H1 (cell line): ENCODE data around the gene ANKFN1. TPM values are rescaled to one million over a fixed set of nuclear protein-coding genes. Genes with fewer than 3 reads are reported as not detected.

Source experiments
- CTCF ChIA-PET: fragments of 300-600 bp; sonication (Branson Sonifier 250); formaldehyde crosslinking; loops from one replicate; lab custom pipeline; 2021; ENCODE audit not compliant: partially characterized antibody; lab: Charles Lee
- POLR2A ChIA-PET: fragments of 300-600 bp; sonication (Branson Sonifier 250); formaldehyde crosslinking; loops from one replicate; lab custom pipeline; 2021; ENCODE audit warnings: inconsistent platforms; ENCODE audit not compliant: partially characterized antibody; lab: Charles Lee
- DNase-seq, 2 experiments: peaks; one replicate each; pipeline versions ENCODE4 v3.0.0 to v3.0.0-alpha.2; 2010 to 2022; ENCODE audit warnings: low spot score in 2 of 2, low read depth in 1 of 2, mixed read lengths in 1 of 2
- FAIRE-seq: peaks from 2 replicates; lab custom pipeline; 2011; peaks lifted over from hg19 to GRCh38; lab: Jason Lieb, UNC
- H2AFZ ChIP-seq: 2 replicates; pipeline ENCODE4 v1.8.1; 2012; ENCODE audit warnings: low read length, inconsistent platforms
- H2AK5ac ChIP-seq: 2 replicates; pipeline ENCODE4 v1.6.1; 2013; ENCODE audit warnings: low read depth, low read length
- H2BK120ac ChIP-seq: replicated peaks from 2 replicates; pipeline ENCODE3; 2013; ENCODE audit warnings: low read depth, low read length, inconsistent platforms
- H2BK12ac ChIP-seq: 2 replicates; pipeline ENCODE4 v1.6.1; 2013; ENCODE audit warnings: low read depth, low read length
- H2BK15ac ChIP-seq: 2 replicates; pipeline ENCODE4 v1.6.1; 2013; ENCODE audit warnings: low read length
- H2BK20ac ChIP-seq: 2 replicates; pipeline ENCODE4 v1.6.1; 2013; ENCODE audit warnings: low read length
- H2BK5ac ChIP-seq: 2 replicates; pipeline ENCODE4 v1.6.1; 2013; ENCODE audit warnings: low read depth, low read length
- H3K14ac ChIP-seq: 2 replicates; pipeline ENCODE4 v1.6.1; 2013; ENCODE audit warnings: inconsistent platforms; ENCODE audit not compliant: insufficient read length
- H3K18ac ChIP-seq: 2 replicates; pipeline ENCODE4 v1.6.1; 2013; ENCODE audit warnings: low read length; ENCODE audit errors: extremely low read depth
- H3K23ac ChIP-seq: 2 replicates; pipeline ENCODE4 v1.6.1; 2013; ENCODE audit warnings: inconsistent platforms; ENCODE audit not compliant: insufficient read length
- H3K23me2 ChIP-seq: 2 replicates; pipeline ENCODE4 v1.6.1; 2013; ENCODE audit warnings: low read depth, low read length
- H3K27ac ChIP-seq: 2 replicates; pipeline ENCODE4 v1.6.1; 2011; ENCODE audit warnings: low read depth, low read length, inconsistent platforms
- H3K27me3 ChIP-seq, 4 experiments: replicated peaks in 1 of 4; 1 replicate in 1 of 4; 2 replicates in 3 of 4; pipeline versions ENCODE4 v1.6.1 to v1.8.1; 2011 to 2013; ENCODE audit warnings: low read length in 3 of 4, mild to moderate bottlenecking in 3 of 4, inconsistent platforms in 2 of 4, mixed read lengths in 2 of 4, moderate library complexity in 1 of 4; ENCODE audit not compliant: control insufficient read depth in 3 of 4, insufficient read depth in 3 of 4; ENCODE audit errors: extremely low read depth in 1 of 4
- H3K36me3 ChIP-seq, 4 experiments: 2 replicates each; pipeline versions ENCODE4 v1.6.1 to v1.8.1; 2011 to 2013; ENCODE audit warnings: mild to moderate bottlenecking in 4 of 4, low read length in 3 of 4, moderate library complexity in 2 of 4, control low read depth in 1 of 4, inconsistent platforms in 1 of 4; ENCODE audit not compliant: insufficient read depth in 4 of 4, control insufficient read depth in 2 of 4
- H3K4ac ChIP-seq: replicated peaks from 2 replicates; pipeline ENCODE3; 2013; ENCODE audit warnings: low read length, low read depth, mixed read lengths, inconsistent platforms; ENCODE audit not compliant: insufficient read length
- H3K4me1 ChIP-seq, 4 experiments: replicated peaks in 1 of 4; 1 replicate in 1 of 4; 2 replicates in 3 of 4; pipeline versions ENCODE4 v1.6.1 to v1.8.1; 2011 to 2013; ENCODE audit warnings: low read length in 3 of 4, inconsistent platforms in 2 of 4, mixed read lengths in 1 of 4; ENCODE audit not compliant: insufficient read depth in 4 of 4, control insufficient read depth in 3 of 4
- H3K4me2 ChIP-seq, 2 experiments: 2 replicates each; pipeline versions ENCODE4 v1.6.1 to v1.8.1; 2011 to 2013; ENCODE audit warnings: low read depth in 2 of 2, low read length in 2 of 2, control low read depth in 1 of 2, inconsistent platforms in 1 of 2, mild to moderate bottlenecking in 1 of 2; ENCODE audit not compliant: insufficient read depth in 1 of 2
- H3K4me3 ChIP-seq, 4 experiments: fragments of 200-600, 300-600 bp in 1 of 4; sonication (generic), shearing (Covaris generic), sonication (Bioruptor Twin) in 1 of 4; 2 replicates each; pipeline versions ENCODE4 v1.5.1 to v1.8.1; 2011 to 2016; ENCODE audit warnings: low read length in 4 of 4, low read depth in 3 of 4, control low read depth in 2 of 4, inconsistent platforms in 2 of 4, mild to moderate bottlenecking in 2 of 4, mixed read lengths in 1 of 4, moderate library complexity in 1 of 4; ENCODE audit not compliant: insufficient read depth in 2 of 4; ENCODE audit errors: extremely low read depth in 1 of 4
- H3K56ac ChIP-seq: replicated peaks from 2 replicates; pipeline ENCODE3; 2013; ENCODE audit warnings: low read depth, mild to moderate bottlenecking, mixed read lengths, low read length, inconsistent platforms; ENCODE audit not compliant: insufficient read length
- H3K79me1 ChIP-seq: 2 replicates; pipeline ENCODE4 v1.6.1; 2013; ENCODE audit warnings: low read depth, low read length, control low read depth
- H3K79me2 ChIP-seq, 2 experiments: 2 replicates each; pipeline versions ENCODE4 v1.6.1 to v1.8.1; 2012 to 2013; ENCODE audit warnings: low read length in 2 of 2, mild to moderate bottlenecking in 2 of 2, inconsistent platforms in 1 of 2; ENCODE audit not compliant: insufficient read depth in 2 of 2, control insufficient read depth in 1 of 2
- H3K9ac ChIP-seq, 4 experiments: replicated peaks in 1 of 4; 1 replicate in 1 of 4; 2 replicates in 3 of 4; pipeline versions ENCODE4 v1.6.1 to v1.8.1; 2011 to 2013; ENCODE audit warnings: low read depth in 3 of 4, low read length in 3 of 4, control low read depth in 2 of 4, mild to moderate bottlenecking in 2 of 4, moderate library complexity in 2 of 4, inconsistent platforms in 1 of 4; ENCODE audit errors: extremely low read depth in 1 of 4
- H3K9me3 ChIP-seq, 2 experiments: 2 replicates each; pipeline versions ENCODE4 v1.6.1 to v1.8.1; 2012 to 2013; ENCODE audit warnings: mild to moderate bottlenecking in 2 of 2, moderate library complexity in 2 of 2, control low read depth in 1 of 2, inconsistent platforms in 1 of 2, low read depth in 1 of 2, low read length in 1 of 2, mixed read lengths in 1 of 2; ENCODE audit not compliant: insufficient read depth in 2 of 2
- H4K20me1 ChIP-seq, 2 experiments: replicated peaks in 1 of 2; 2 replicates each; pipeline versions ENCODE3 to v1.8.1; 2011 to 2013; ENCODE audit warnings: inconsistent platforms in 2 of 2, low read length in 2 of 2, mild to moderate bottlenecking in 1 of 2; ENCODE audit not compliant: insufficient read depth in 2 of 2, control insufficient read depth in 1 of 2
- H4K5ac ChIP-seq: 2 replicates; pipeline ENCODE4 v1.6.1; 2013; ENCODE audit warnings: low read length, low read depth, mixed read lengths, inconsistent platforms; ENCODE audit not compliant: insufficient read length
- H4K8ac ChIP-seq: 2 replicates; pipeline ENCODE4 v1.8.0; 2013; ENCODE audit warnings: mild to moderate bottlenecking, moderate library complexity, low read length, inconsistent platforms; ENCODE audit not compliant: insufficient read depth; ENCODE audit errors: extremely low read depth
- H4K91ac ChIP-seq: replicated peaks from 2 replicates; pipeline ENCODE3; 2013; ENCODE audit warnings: low read length, mixed read lengths, inconsistent platforms; ENCODE audit not compliant: insufficient read length
- ATF3 ChIP-seq: IDR thresholded peaks from 2 replicates; pipeline ENCODE4 v1.6.1; 2011; ENCODE audit warnings: low read depth, mild to moderate bottlenecking, low read length; ENCODE audit not compliant: insufficient read depth
- CHD1 ChIP-seq: IDR thresholded peaks from 2 replicates; pipeline ENCODE4 v1.6.1; 2012; ENCODE audit warnings: low read depth, low read length, improper control_type of control experiment
- CTCF ChIP-seq, 3 experiments: IDR thresholded peaks; 1 replicate in 2 of 3; 2 replicates in 1 of 3; pipeline versions ENCODE4 v1.5.1 to v1.6.1; 2011; ENCODE audit warnings: low read length in 3 of 3, mild to moderate bottlenecking in 3 of 3, inconsistent platforms in 2 of 3, low read depth in 1 of 3, moderate library complexity in 1 of 3; ENCODE audit not compliant: insufficient read depth in 1 of 3; ENCODE audit errors: control extremely low read depth in 1 of 3
- SP1 ChIP-seq: IDR thresholded peaks from 2 replicates; pipeline ENCODE4 v1.6.1; 2011; ENCODE audit warnings: low read depth, low read length
- SP2 ChIP-seq: IDR thresholded peaks from 2 replicates; pipeline ENCODE4 v1.6.1; 2012; ENCODE audit warnings: mild to moderate bottlenecking, low read length, inconsistent platforms
- TBP ChIP-seq: IDR thresholded peaks from 2 replicates; pipeline ENCODE4 v1.6.1; 2011; ENCODE audit warnings: low read depth, low read length, improper control_type of control experiment
- YY1 ChIP-seq: IDR thresholded peaks from 2 replicates; pipeline ENCODE4 v1.6.1; 2011; ENCODE audit warnings: low read depth, mild to moderate bottlenecking, low read length
- WGBS, 2 experiments: shearing (Covaris generic) in 1 of 2; methylation state at CpG; one replicate each; pipeline versions ENCODE4 v1.1.6 to v1.1.7; 2013 to 2015; ENCODE audit warnings: low lambda C conversion rate in 2 of 2, mixed read lengths in 2 of 2, inconsistent platforms in 1 of 2, low coverage in 1 of 2, missing lambda C conversion rate in 1 of 2; ENCODE audit not compliant: insufficient replicate concordance in 2 of 2, insufficient coverage in 1 of 2, insufficient read length in 1 of 2; ENCODE audit errors: extremely low coverage in 1 of 2, missing lambda C conversion rate in 1 of 2; 5-methylcytosine and 5-hydroxymethylcytosine counted together
- polyA plus RNA-seq, 7 experiments: library from polyadenylated mRNA; depleted of rRNA in 3 of 7; stranded (reverse) in 5 of 7; unstranded in 2 of 7; fragments of >200 nt in 5 of 7; fragments of 200-250 nt in 2 of 7; gene quantifications; 1 replicate in 5 of 7; 2 replicates in 1 of 7; 4 replicates in 1 of 7; pipeline versions ENCODE4 v1.2.1 to v1.2.3, GENCODE V29; 2011 to 2013; ENCODE audit warnings: missing spikeins in 2 of 7, mixed read lengths in 2 of 7
- total RNA-seq: library from RNA; stranded (reverse); fragmentation: NEBNext Ultra II Directional; extraction: Animal tissue kit (Norgen Biotek cat#: 25700); gene quantifications from 2 replicates; pipeline ENCODE4 v1.2.1, GENCODE V29; 2021

ANKFN1 gene
- total and polyA plus RNA-seq, 2 of the 8 experiments (the other 6 are each of a cell fraction or from before 2014, with no cell fraction given), result not detected

GRCh38 chr17:56176091-56176490 lies 22.8 kb downstream of the ANKFN1 start:
- Histone ChIP-seq H2BK120ac (no peak overlapping the region), H2BK12ac (no peak overlapping the region), H4K20me1 (no peaks in the 10 kb centered on the region), H2BK15ac (no peak overlapping the region), H3K4me3 (no peak overlapping the region), H2AK5ac (no peak overlapping the region), H3K18ac (no peak overlapping the region), H3K9ac (no peak overlapping the region), H2AFZ (no peak overlapping the region), H3K23me2 (no peaks in the 10 kb centered on the region), H3K27me3 (no peaks in the 10 kb centered on the region), H3K9me3 (no peaks in the 10 kb centered on the region), H3K4me1 (no peaks in the 10 kb centered on the region; a peak in 2 of 7 replicates), H3K56ac (no peak overlapping the region), H4K91ac (no peak overlapping the region), H2BK5ac (no peak overlapping the region), H3K27ac (no peak overlapping the region), H3K79me1 (no peaks in the 10 kb centered on the region), H4K5ac (no peak overlapping the region), H3K4ac (no peak overlapping the region), H3K79me2 (no peaks in the 10 kb centered on the region), H2BK20ac (no peak overlapping the region), H3K14ac (no peak overlapping the region), H3K4me2 (no peak overlapping the region), H3K36me3 (no peaks in the 10 kb centered on the region), H3K23ac (no peak overlapping the region), H4K8ac (no peak overlapping the region)
- ChIA-PET CTCF (no interaction called here), POLR2A (no interaction called here)
- DNase-seq (no peak), FAIRE-seq (no peak)
- WGBS, 2 experiments, result 81% methylated on average over 4 of the region's 4 CpGs; no CpG with 5 or more reads in 1 of the 2 experiments
- no peak for TF ChIP-seq ATF3
- no peak for TF ChIP-seq CHD1
- TF ChIP-seq SP1, result no peak
- TF ChIP-seq YY1, result no peak
- TF ChIP-seq TBP, result no peak
- TF ChIP-seq CTCF (IDR thresholded peaks at IDR 0.05; ENCODE audit: control extremely low read depth in 1 of 3, insufficient read depth in 1 of 3, low read depth in 1 of 3, low read length in 3 of 3), result no peak
- no peak for TF ChIP-seq SP2
